Activated naive CD8-positive, alpha-beta T cell treated with anti-CD3 and anti-CD28 coated beads, Interleukin-2, amount 50 U/mL, for 24 hours (primary cell): ENCODE results near the gene POLR3B.
A peak's percentile ranks its signal among the peaks of the same experiment; 100 is the strongest.

Experiments used
- ATAC-seq: fragments of 150-1000 bp; cut with Tn5 transposase; one replicate; pipeline ENCODE4 v1.10.0; 2021
- DNase-seq: peaks from one replicate; pipeline ENCODE4 v3.0.0; 2021
- H3K27ac Mint-ChIP-seq: one replicate; pipeline ENCODE4 v1.8.0; 2021; ENCODE audit warnings: mild to moderate bottlenecking, mixed read lengths
- H3K27me3 Mint-ChIP-seq: one replicate; pipeline ENCODE4 v1.8.0; 2021; ENCODE audit warnings: mixed read lengths
- H3K36me3 Mint-ChIP-seq: one replicate; pipeline ENCODE4 v1.8.0; 2021; ENCODE audit warnings: low read depth, mixed read lengths
- H3K4me1 Mint-ChIP-seq: one replicate; pipeline ENCODE4 v1.8.0; 2021; ENCODE audit warnings: mixed read lengths
- H3K4me3 Mint-ChIP-seq: one replicate; pipeline ENCODE4 v1.8.0; 2021; ENCODE audit warnings: mild to moderate bottlenecking, moderate library complexity, mixed read lengths
- H3K9me3 Mint-ChIP-seq: one replicate; pipeline ENCODE4 v1.8.0; 2021; ENCODE audit warnings: mixed read lengths

Gene POLR3B

DNA sequence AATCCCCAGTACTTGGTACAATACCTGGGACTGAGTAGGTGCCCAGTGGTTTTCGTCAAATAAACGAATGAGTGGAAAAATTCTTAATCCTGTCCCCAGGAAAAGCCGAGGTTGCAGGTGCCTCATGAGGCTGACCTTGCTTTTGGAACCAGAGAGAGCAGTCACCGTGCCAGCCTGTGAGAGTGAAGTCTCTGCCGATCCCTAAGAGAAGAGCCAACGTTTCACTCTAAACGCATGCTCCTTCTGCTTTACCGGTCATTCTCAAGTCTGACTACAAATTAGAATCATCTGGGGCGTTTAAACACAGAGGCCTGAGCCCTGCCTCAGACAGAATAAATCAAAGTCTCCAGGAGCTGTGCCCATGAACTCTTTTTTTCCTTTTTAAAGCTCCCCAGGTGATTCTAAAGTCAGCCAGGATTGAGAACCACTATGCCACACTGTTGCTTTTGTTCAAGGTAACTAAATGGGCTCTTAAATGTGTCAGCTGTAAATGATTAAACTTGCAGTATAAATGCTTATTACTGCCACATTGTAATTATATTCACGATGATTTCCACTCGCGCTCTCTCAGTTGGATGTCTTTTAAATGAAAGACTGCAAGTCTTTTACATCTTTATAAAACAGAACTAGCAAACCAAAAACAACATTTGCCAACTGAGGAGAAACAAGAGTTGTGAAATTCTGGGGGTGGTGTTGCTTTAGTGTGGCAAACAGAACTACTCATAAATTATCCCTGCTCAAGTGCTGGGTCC lies 28.1 kb upstream of the POLR3B start:
- Mint-ChIP-seq H3K4me3 (no peak overlapping the region), H3K4me1 (peaks cover 4% of the 10 kb centered on the region), H3K27ac (no peak overlapping the region), H3K36me3 (peaks cover 13% of the 10 kb centered on the region), H3K27me3 (no peaks in the 10 kb centered on the region), H3K9me3 (no peaks in the 10 kb centered on the region)
- DNase-seq (no peak), ATAC-seq (no peak)

DNA sequence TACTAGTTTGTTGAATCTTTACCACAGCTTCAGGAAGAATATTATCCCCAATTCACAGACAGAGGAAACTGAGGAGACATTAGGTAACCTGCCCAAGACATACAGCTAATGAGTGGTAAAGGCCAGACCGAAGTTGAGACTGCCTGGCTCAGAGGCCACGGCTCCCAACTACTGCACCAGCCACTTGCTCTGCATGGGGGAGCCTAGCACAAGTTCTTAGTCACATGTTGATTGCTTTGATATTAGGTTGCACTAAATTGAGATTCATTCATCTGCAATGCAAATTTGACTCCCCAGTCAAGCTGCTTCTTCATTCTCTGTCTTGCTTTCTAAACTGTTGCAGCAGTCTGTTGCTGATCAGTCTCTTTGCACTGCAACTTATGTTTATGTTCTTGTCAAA lies 25.9 kb upstream of the POLR3B start:
- Mint-ChIP-seq H3K4me1 (peaks cover 6% of the 10 kb centered on the region), H3K27me3 (no peaks in the 10 kb centered on the region), H3K27ac (no peak overlapping the region), H3K4me3 (no peak overlapping the region), H3K9me3 (no peaks in the 10 kb centered on the region), H3K36me3 (peaks cover 13% of the 10 kb centered on the region)
- DNase-seq (no peak), ATAC-seq (no peak)

GRCh38 chr12:106332536-106332935 lies 25.0 kb upstream of the POLR3B start:
- no peak for ATAC-seq
- no peak overlapping the region for H3K4me3 Mint-ChIP-seq
- peaks cover 6% of the 10 kb centered on the region for H3K4me1 Mint-ChIP-seq
- H3K36me3 Mint-ChIP-seq = peaks cover 19% of the 10 kb centered on the region
- no peak for DNase-seq
- H3K27ac Mint-ChIP-seq = no peak overlapping the region
- H3K27me3 Mint-ChIP-seq = no peaks in the 10 kb centered on the region
- no peaks in the 10 kb centered on the region for H3K9me3 Mint-ChIP-seq

GRCh38 chr12:106333010-106333409 lies 24.5 kb upstream of the POLR3B start:
- Mint-ChIP-seq H3K27ac (no peak overlapping the region), H3K27me3 (no peaks in the 10 kb centered on the region), H3K9me3 (no peaks in the 10 kb centered on the region), H3K4me1 (peaks cover 6% of the 10 kb centered on the region), H3K4me3 (no peak overlapping the region), H3K36me3 (peaks cover 21% of the 10 kb centered on the region)
- ATAC-seq = no peak
- DNase-seq = no peak

DNA sequence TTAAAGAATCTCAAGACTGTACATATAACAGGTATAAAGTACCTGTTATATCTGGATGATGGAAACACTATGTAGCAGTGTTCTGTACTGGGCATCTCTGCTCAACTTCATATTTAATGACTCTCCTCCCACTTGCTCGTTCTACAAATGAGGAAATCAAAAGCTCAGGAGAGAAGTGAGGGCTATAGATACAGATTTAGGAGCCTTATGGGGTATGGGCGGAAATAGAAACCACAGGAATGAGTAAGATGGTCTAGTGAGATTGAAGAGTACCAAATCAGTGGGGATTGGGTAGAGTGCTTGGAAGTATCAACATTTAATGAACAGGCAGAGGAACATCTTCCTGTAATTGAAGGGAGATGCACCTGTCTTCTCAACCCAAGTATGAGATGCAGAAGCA lies 23.8 kb upstream of the POLR3B start:
- Mint-ChIP-seq H3K9me3 (no peaks in the 10 kb centered on the region), H3K4me3 (no peak overlapping the region), H3K27me3 (no peaks in the 10 kb centered on the region), H3K27ac (no peak overlapping the region), H3K4me1 (peaks cover 6% of the 10 kb centered on the region), H3K36me3 (peaks cover 21% of the 10 kb centered on the region)
- DNase-seq (no peak), ATAC-seq (no peak)

DNA sequence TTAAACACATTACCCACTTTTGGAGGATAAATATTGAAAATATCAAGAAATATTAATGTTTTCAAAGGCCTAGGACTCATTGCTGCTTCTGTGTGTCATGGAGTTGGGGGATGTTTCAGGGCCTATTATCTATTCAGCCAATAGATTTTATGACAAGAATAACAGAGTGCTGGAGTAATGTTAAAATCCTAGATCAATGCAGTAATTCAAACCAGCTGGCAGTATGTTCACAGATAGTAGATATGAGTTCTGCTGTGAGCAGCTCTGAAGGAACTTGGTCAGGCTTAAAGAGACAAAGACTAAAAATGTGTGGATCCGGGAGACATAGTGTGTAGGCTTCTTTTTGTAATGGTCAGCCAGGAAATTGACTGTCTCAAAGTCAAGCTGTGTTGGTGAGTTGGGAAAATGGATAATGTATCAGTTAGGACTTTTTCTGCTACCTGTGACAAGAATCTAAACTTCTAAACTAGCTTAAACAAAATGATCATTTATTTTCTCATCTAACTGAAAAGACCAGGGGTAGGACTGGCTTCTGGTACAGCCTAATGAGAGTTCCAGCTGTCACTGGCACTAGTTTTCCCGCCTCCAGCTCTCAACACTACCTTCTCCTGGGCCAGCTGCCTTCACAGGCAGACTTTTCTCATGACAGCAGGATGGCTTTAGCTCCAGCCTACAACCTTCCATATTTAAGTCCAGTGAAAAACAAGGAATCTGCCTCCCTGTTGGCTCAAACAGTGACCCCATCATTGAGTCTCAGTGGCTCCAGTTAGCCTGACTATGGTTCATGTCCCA lies 16.3 kb upstream of the POLR3B start:
- H3K4me3 Mint-ChIP-seq = no peak overlapping the region
- no peak for ATAC-seq
- no peak overlapping the region for H3K27ac Mint-ChIP-seq
- no peak for DNase-seq
- H3K36me3 Mint-ChIP-seq = peaks cover 16% of the 10 kb centered on the region
- H3K9me3 Mint-ChIP-seq = no peaks in the 10 kb centered on the region
- H3K27me3 Mint-ChIP-seq = no peaks in the 10 kb centered on the region
- H3K4me1 Mint-ChIP-seq = no peaks in the 10 kb centered on the region

DNA sequence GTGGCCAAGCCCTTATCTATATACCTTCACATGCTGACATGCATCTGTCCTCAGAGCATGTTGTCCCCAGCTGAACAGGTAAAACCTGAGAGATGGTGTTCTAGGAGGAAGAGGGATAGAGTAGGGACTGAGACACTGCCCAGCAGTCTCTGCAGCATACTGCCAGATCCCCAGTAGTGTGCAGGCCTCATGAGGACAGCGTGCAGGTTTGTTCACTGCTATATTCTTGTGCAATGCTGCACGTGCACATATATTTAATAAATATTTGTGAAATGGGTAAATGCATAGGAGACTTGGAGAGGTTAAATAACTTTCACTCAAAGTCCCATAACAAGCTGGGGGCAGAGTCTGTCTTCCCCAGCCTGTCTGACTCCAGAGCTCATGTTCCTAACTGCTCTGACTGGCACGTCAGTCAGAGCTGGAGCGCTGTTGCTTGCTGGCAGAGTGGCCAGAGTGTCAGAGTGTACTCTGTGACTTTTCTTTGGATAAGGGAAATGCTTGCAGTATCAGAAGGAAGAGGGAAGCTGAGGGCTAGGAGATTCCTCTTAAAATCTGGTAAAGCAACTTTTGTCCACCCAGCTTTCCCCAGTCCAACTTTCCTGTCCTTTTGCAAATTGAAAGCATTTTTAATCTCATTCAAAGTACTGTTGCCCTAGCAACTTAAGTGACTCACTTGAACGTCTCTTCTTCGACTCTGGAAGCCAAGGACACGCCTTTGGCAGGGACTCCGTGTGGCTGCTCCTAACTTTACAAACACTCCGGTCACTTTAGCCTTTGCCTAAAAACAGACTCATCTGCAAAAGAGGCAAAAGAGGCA lies 14.9 kb upstream of the POLR3B start:
- Mint-ChIP-seq H3K4me3 (no peak overlapping the region), H3K4me1 (no peaks in the 10 kb centered on the region), H3K27ac (no peak overlapping the region), H3K27me3 (no peaks in the 10 kb centered on the region), H3K9me3 (no peaks in the 10 kb centered on the region), H3K36me3 (peaks cover 9% of the 10 kb centered on the region)
- ATAC-seq = no peak
- no peak for DNase-seq

DNA sequence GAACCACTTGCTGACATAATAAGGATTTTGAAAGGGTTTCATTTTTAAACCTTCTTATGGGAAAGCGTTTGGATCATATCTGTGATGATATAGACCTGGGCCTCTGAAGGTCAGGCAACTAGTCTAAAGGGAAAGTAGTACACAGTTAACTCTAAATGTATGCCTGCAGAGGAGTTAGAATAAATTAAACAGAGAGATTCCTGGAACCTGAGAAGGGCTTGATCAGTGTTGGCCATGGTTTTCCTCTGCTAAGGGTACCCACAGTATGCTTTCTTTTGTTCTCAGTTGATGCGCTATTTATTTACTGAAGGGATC lies 14.4 kb upstream of the POLR3B start:
- DNase-seq (no peak), ATAC-seq (no peak)
- Mint-ChIP-seq H3K9me3 (no peaks in the 10 kb centered on the region), H3K27ac (no peak overlapping the region), H3K4me1 (no peaks in the 10 kb centered on the region), H3K4me3 (no peak overlapping the region), H3K27me3 (no peaks in the 10 kb centered on the region), H3K36me3 (peaks cover 7% of the 10 kb centered on the region)

DNA sequence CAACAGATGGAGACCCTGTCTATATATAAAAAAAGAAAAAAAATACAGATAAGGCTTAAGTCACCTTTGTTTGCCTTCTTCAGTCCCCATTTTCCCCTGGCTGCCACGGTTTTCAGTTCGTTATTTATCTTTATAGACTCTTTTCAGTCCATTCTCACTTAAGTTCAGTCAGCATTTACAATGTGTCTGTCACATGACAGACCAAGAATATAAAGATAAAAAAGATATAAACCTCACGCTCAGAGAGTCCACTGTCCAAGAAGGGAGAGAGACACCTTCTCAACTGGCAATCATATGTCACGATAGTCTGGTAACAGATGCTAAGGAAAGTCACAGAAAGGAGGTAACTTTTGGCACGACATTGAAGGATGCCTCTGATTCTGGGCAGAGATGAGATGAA lies 13.4 kb upstream of the POLR3B start:
- Mint-ChIP-seq H3K27me3 (no peaks in the 10 kb centered on the region), H3K36me3 (peaks cover 7% of the 10 kb centered on the region), H3K27ac (no peak overlapping the region), H3K4me3 (no peak overlapping the region), H3K9me3 (no peaks in the 10 kb centered on the region), H3K4me1 (no peaks in the 10 kb centered on the region)
- DNase-seq = no peak
- ATAC-seq = no peak

DNA sequence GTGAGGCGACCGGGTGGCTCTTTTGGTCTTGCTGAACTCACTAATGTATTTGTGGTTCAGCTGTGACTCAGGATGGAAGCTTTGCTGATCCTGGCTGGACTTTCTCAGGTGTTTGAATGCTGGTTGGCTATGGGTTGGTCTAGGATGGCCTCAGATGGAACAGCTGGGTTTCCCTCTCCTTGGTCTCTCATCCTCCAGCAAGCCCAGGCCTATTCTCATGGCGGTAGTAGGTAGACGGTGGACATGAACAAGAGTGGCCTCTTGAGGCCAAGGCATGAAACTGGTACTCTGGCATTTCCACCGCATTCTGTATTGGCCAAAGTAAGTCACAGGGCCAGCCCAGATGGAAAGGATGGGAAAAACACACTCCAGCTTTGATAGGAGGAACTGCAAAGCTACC lies 11.8 kb upstream of the POLR3B start:
- no peaks in the 10 kb centered on the region for H3K27me3 Mint-ChIP-seq
- no peak overlapping the region for H3K27ac Mint-ChIP-seq
- H3K36me3 Mint-ChIP-seq = peaks cover 7% of the 10 kb centered on the region
- no peak for DNase-seq
- ATAC-seq = peak; percentile 63
- H3K4me1 Mint-ChIP-seq = no peaks in the 10 kb centered on the region
- H3K9me3 Mint-ChIP-seq = no peaks in the 10 kb centered on the region
- H3K4me3 Mint-ChIP-seq = no peak overlapping the region

- Mint-ChIP-seq H3K27ac (no peak overlapping the region), H3K9me3 (no peaks in the 10 kb centered on the region), H3K4me3 (no peak overlapping the region), H3K4me1 (no peaks in the 10 kb centered on the region), H3K27me3 (no peaks in the 10 kb centered on the region), H3K36me3 (peaks cover 7% of the 10 kb centered on the region)
- DNase-seq (no peak), ATAC-seq (no peak)
These were observed 9.1 kb upstream of the POLR3B start for GRCh38 chr12:106348411-106348810.

GRCh38 chr12:106353175-106353574 lies 4.4 kb upstream of the POLR3B start:
- peaks cover 13% of the 10 kb centered on the region for H3K4me1 Mint-ChIP-seq
- no peak overlapping the region for H3K27ac Mint-ChIP-seq
- H3K27me3 Mint-ChIP-seq = peaks cover 2% of the 10 kb centered on the region
- DNase-seq = no peak
- H3K4me3 Mint-ChIP-seq = no peak overlapping the region
- no peaks in the 10 kb centered on the region for H3K9me3 Mint-ChIP-seq
- H3K36me3 Mint-ChIP-seq = peaks cover 3% of the 10 kb centered on the region
- no peak for ATAC-seq

DNA sequence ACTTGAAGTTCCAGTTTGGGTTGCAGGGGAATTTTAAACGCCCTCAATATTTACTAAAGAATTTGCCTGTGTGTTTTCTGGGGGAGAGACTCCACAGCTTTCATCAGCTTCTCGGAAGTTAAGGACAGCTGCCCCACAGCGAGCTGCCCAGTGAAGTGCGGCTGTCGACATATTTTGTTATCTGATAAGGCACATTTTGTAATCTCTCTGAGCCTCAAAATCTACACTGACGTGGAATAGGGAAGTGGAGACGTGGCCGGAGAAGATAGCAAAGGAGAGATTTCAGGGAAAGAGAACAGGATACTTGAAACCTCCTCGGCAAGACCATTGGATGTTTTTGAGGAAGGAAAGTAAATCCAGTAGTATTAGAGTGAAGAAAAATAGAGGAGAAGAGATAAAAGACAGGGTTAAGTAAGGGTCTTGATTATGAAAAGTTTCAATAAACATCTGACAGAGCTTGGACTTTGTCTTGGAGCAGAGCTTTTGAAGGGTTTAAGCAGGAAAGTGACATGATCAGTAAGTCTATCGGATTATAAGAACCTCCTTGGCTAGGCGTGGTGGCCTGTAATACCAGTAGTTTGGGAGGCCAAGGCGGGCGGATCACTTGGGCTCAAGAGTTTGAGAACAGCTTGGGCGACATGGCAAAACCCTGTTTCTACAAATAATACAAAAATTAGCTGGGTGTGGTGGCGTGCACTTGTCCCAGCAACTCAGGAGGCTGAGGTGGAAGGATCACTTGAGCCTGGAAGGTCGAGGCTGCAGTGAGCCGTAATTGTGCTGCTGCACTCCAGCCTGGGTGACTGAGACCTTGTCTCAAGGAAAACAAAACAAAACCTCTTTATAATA lies 1.1 kb downstream of the POLR3B start:
- Mint-ChIP-seq H3K4me1 (peaks cover 19% of the 10 kb centered on the region), H3K4me3 (peak overlapping the region; percentile 93), H3K27me3 (peaks cover 2% of the 10 kb centered on the region), H3K27ac (peak overlapping the region; percentile 96), H3K36me3 (peaks cover 7% of the 10 kb centered on the region), H3K9me3 (no peaks in the 10 kb centered on the region)
- DNase-seq (no peak), ATAC-seq (no peak)

DNA sequence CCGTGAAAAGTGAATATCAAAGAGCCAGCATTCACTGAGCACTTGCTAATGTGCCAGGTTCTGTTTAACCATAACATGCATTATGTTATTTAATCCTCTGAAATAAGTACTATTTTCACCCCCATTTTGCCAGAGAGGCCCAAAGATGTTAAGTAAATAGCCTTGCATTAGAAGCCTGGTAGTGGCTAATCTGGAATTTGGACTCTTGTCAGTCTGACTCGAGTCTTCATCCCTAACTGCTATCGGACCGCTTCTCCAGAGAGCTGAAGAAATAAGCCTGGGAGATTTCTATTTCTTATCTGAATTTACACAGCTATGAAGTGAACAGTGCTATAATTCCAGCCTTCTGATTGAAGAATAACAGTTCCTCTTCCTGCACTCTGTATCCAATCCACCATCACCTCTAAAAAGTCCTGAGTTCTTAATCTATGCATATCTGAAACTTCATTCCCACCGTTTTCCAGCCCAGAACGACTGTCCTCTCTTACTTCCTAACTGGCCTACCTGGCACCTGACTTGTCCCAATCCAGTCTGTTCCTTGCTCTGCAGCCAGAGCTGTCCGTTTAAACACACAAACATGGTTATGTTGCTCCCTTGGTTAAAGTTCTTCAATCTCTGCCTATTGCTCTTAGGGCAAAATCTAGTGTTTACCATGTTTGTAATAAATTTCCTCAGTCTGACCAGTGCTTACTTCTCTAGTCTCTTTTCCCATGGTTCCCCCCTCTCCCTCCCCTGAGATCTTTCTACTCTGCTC lies 2.3 kb downstream of the POLR3B start:
- H3K27ac Mint-ChIP-seq = no peak overlapping the region
- peaks cover 19% of the 10 kb centered on the region for H3K4me1 Mint-ChIP-seq
- peaks cover 9% of the 10 kb centered on the region for H3K36me3 Mint-ChIP-seq
- no peak for DNase-seq
- H3K9me3 Mint-ChIP-seq = no peaks in the 10 kb centered on the region
- ATAC-seq = no peak
- H3K27me3 Mint-ChIP-seq = peaks cover 2% of the 10 kb centered on the region
- no peak overlapping the region for H3K4me3 Mint-ChIP-seq
